ENCODE data around the gene ARSJ.
"Not testable (repeated sequence)": the region's sequence is repeated elsewhere in the genome, so short reads cannot be mapped to it uniquely, and the experiment has no call there.

DNA sequence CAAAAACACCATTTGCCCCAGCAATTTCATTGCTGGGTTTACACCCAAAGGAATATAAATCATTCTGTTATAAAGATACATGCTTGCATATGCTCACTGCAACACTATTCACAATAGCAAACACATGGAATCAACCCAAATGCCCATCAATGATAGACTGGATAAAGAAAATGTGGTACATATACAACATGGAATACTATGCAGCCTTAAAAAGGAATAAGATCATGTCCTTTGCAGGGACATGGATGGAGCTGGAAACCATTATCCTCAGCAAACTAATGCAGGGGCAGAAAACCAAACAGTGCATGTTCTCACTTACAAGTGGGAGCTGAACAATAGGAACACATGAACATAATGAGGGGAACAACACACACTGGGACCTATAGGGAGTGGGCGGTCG lies 39.3 kb downstream of the ARSJ start:
- not testable (repeated sequence) for TF ChIP-seq CTCF (conservative IDR thresholded peaks at IDR 0.05; ENCODE audit: low read length); EZH2phosphoT487 (IDR thresholded peaks at IDR 0.05; ENCODE audit: borderline replicate concordance)
